Hematopoietic multipotent progenitor cell treated with erythropoietin and hydrocortisone succinate and interleukin-3 and kit ligand, for 8 days (in vitro differentiated cells): ENCODE results near the gene IFITM1.
"Not testable (repeated sequence)": the region's sequence is repeated elsewhere in the genome, so short reads cannot be mapped to it uniquely, and the experiment has no call there.

Source experiments
- DNase-seq: peaks from one replicate; pipeline ENCODE4 v3.0.0-alpha.2; 2015

The IFITM1 gene

DNA sequence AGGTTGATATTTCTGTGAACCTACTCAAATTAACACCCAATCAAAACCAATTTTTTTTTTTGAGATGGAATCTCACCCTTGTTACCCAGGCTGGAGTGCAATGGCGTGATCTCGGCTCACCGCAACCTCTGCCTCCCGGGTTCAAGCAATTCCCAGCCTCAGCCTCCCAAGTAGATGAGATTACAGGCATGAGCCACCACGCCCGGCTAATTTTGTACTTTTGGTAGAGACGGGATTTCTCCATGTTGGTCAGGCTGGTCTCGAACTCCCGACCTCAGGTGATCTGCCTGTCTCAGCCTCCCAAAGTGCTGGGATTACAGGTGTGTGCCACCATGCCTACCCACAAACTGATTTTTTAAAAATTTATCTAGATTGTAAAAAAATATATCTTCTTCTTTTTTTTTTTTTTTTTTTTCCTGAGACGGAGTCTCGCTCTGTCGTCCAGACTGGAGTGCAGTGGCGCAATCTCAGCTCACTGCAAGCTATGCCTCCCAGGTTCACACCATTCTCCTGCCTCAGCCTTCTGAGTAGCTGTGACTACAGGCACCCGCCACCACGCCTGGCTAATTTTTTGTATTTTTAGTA, 14.8 kb downstream of the IFITM1 start:
- DNase-seq, result not testable (repeated sequence)

DNA sequence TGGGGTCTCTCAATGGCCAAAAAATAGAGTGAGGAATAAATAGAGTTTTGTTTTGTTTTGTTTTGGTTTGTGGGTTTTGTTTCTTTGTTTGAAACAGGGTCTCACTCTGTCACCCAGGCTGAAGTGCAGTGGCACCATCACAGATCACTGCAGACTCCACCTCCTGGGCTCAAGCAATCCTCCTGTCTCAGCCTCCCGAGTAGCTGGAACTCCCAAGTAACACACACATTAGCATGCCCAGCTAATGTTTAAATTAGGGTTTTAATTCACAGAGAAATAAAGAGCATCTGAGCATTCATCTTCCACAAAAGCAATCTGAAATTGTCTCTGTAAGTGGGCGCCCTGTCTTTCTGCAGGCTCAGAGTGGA, 16.0 kb downstream of the IFITM1 start:
- no peak for DNase-seq

DNA sequence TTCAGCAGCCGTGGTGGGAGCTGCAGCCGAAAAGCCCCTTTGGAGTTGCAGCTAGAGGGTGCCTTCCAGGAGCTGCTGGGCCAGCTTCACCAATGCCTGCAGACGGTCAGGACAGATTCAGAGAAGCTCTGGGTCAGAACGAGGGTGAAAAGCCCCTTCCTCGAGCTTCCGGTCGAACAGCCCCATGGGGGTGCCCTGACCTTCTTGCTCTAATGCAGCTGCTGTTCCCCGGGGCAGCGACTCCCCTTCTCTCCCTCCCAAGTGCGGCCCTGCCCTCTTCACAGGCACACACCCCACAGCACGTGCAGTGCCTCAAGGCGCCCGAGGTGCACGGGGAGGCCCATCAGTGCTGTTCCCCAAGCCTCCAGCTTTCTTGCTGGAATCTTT, 16.5 kb downstream of the IFITM1 start:
- no peak for DNase-seq

DNA sequence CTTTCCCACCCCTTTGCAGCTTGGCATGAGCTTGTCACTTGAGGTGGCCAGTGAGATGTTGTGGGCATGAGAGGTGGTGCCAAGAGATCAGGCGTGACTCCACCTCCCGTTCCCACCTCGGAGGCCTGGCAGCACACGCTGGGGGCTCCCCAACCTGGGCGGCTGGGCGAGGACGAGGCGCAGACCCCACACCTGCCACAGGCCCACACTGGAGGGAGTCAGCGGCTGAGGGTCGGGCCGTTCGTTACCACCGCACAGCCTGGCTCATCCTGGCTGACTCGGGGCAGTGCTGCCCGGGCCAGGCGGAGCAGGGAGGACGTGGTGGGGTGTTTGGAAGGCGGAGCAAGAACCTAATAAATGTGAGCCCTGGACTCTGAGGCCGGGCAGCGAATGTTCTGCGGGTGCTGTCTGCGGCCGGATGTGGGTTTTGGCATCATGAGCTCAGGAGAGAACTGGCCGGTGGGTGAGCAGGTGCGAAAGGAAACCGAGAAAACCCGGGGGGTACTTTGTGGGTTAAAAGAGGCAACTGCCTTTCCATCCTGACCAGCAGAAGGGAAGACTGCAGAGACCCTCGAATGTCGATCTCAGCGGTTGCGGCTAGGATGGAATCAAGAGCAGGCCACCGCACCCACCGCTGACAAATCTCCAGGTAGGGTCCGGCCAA, 17.0 kb downstream of the IFITM1 start:
- no peak for DNase-seq

GRCh38 chr11:331358-332060, 17.7 kb downstream of the IFITM1 start:
- DNase-seq, result no peak

GRCh38 chr11:332651-333480, 19.0 kb downstream of the IFITM1 start:
- DNase-seq, result no peak

GRCh38 chr11:333616-334263, 19.9 kb downstream of the IFITM1 start:
- not testable (repeated sequence) for DNase-seq

DNA sequence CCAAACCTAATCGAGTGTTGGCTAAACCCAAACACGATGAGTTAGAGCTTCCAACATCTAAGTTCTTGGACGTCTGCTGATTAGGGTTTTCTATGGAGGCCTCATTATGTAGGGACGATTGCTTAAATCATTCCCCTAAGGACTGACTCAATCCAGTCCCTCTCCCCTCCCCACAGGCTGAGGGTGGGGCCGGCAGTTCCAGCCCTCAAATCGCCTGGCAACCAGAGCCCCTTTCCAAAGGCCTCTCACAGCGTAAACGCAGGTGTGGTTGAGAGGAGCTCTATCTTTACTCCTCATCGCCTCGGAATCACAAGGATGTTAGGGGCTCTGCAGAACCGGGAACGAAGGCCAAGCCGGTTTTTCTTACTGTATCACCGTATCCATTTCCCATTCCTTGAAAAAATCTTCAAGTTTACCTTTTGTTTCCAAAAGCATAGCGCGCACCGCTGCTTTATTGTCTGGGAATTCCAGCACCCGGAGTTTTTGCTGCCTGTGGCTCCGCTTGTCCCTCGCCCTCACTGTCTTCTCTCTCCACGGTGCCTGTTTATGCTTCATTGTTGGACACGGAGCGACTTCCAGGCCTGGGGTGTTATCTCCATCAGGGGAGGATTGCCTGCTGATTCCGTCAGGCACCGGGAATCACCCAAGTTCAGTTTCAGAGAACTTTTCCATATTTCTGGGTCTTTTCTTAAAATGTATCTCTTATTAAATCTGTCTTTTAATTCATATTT, 20.6 kb downstream of the IFITM1 start:
- DNase-seq, result no peak

- no peak for DNase-seq
Observed at GRCh38 chr11:335779-336658, 22.2 kb downstream of the IFITM1 start.

GRCh38 chr11:336659-337198, 22.9 kb downstream of the IFITM1 start:
- DNase-seq, result no peak

- no peak for DNase-seq
Observed at GRCh38 chr11:337711-338110, 23.9 kb downstream of the IFITM1 start.

- no peak for DNase-seq
Observed at GRCh38 chr11:339963-340362, 26.1 kb downstream of the IFITM1 start.

DNA sequence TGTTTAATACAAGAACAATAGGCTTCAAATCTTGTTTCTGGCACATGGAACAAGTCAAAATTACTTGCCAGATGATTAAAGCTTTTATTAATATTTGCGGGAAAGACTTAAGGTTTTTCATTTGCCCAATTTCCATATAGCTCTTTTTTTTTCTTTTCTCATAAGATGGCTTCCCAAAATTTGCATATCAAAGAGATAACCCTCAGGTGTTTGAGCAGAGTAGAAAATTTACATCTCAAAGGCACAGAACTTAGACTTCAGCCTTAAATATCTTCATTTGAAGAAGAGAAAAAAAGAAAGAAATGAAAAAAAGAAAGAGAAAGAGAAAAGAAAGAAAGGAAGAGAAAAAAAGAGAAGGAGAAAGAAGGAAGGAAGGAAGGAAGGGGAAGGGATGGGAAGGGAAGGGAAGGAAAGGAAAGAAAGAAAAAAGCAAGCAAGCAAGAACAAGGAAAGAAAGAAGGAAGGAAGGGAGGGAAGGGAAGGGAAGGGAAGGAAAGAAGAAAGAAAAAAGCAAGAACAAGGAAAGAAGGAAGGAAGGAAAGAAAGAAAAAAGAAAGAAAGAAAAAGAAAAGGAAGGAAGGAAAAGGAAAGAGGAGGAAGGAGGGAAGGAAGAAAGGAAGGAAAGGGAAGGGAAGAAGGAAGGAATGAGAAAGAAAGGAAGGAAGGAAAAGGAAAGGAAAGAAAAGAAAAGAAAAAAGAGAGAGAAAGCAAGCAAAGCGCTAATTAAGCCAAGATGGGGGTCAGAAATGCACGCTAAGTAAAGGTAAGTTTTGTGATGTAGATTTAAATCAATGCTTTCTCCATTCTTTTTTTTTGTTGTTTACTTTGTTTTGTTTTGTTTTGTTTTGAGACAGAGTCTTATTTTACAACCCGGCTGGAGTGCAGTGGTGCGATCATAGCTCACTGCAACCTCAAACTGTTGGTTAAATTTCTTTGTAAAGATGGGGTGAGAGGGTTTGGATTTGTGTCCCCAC, 27.0 kb downstream of the IFITM1 start:
- DNase-seq, result no peak

DNA sequence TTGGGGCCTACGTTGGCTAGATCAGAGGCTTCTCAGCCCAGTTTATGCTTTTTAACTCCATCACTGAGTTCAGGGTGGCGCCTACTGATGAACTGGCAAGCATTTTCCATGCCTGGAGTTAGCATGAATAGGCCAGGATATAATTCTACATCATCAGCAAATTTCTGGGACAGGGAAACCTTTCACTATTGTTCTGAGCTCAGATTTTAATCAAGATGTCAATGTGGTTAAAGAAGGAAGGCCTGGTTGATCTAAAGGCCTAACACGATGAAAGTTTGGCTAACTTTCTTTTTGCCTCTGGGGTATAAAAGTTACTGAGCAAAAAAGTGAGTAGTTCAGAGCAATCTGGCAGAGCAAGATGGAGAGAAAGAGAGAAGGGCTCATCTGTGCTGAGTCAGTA, 28.5 kb downstream of the IFITM1 start:
- DNase-seq, result no peak

- DNase-seq, result peak; percentile 65
Observed at GRCh38 chr11:344836-345578, 31.2 kb downstream of the IFITM1 start.

DNA sequence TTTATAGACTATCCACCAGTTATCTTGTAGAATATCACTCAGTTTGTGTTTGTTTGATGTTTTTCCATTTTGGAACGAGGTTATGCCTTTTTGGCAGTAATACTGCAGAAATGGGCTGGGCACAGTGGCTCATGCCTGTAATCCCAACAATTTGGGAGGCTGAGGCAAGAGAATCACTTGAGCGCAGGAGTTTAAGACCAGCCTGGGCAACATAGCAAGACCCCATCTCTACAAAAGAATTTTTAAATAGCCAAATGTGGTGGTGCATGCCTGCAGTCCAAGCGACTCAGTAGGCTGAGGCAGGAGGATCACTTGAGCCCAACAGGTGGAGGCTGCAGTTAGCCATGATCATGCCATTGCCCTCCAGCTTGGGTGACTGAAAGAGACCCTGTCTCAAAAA, 32.7 kb downstream of the IFITM1 start:
- no peak for DNase-seq

DNA sequence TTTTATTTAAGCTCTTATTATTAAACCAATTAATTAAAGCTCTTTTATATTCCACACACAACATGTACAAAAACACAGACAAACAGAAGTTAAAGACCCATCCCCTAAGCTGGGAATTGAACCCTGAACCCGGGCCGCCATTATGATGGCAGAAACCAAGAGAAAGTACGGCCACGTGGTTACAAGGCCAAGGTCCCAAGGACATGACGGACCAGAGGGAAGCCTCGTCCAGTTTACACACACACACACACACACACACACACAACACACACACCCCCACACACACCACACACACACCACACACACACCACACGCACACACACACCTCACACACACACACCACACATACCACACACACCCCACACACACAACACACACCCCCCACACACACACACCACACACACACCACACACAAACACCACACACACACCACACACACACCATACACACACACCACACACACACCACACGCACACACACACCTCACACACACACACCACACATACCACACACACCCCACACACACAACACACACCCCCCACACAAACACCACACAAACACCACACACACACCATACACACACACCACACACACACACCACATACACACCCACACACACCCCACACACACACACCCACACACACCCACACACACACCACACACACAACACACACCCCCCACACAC, 35.6 kb downstream of the IFITM1 start:
- not testable (repeated sequence) for DNase-seq

GRCh38 chr11:350033-350722, 36.3 kb downstream of the IFITM1 start:
- peak; percentile 24 for DNase-seq
